ENCODE measurements around the gene WDR4. TPM values are rescaled to one million over a fixed set of nuclear protein-coding genes. Genes with fewer than 3 reads are reported as not detected.

Gene WDR4
- total RNA-seq, 1 donor from 2014 or later = 22.5 TPM

GRCh38 chr21:42859891-42860230 is 19.5 kb downstream of the WDR4 start:
- Mint-ChIP-seq H3K9me3 (ENCODE audit: low read depth) (no peaks in the 10 kb centered on the region), H3K27me3 (no peaks in the 10 kb centered on the region), H3K4me3 (ENCODE audit: low read depth) (no peak overlapping the region), H3K4me1 (ENCODE audit: low read depth) (no peaks in the 10 kb centered on the region), H3K27ac (no peak overlapping the region), H3K36me3 (ENCODE audit: insufficient read depth) (peaks cover 18% of the 10 kb centered on the region)
- no peak for DNase-seq (ENCODE audit: low spot score, unreplicated experiment)
- TF ChIP-seq CTCF (IDR thresholded peaks at IDR 0.05; ENCODE audit: unreplicated experiment) = no peak

- no peaks in the 10 kb centered on the region for H3K27me3 Mint-ChIP-seq
- no peak for DNase-seq (ENCODE audit: low spot score, unreplicated experiment)
- H3K4me1 Mint-ChIP-seq (ENCODE audit: low read depth) = no peaks in the 10 kb centered on the region
- TF ChIP-seq CTCF (IDR thresholded peaks at IDR 0.05; ENCODE audit: unreplicated experiment) = no peak
- no peak overlapping the region for H3K27ac Mint-ChIP-seq
- no peaks in the 10 kb centered on the region for H3K9me3 Mint-ChIP-seq (ENCODE audit: low read depth)
- H3K4me3 Mint-ChIP-seq (ENCODE audit: low read depth) = no peak overlapping the region
- peaks cover 20% of the 10 kb centered on the region for H3K36me3 Mint-ChIP-seq (ENCODE audit: insufficient read depth)
Observed at GRCh38 chr21:42858957-42859890, 20.1 kb downstream of the WDR4 start.

GRCh38 chr21:42858185-42858847 is 21.0 kb downstream of the WDR4 start:
- TF ChIP-seq CTCF (IDR thresholded peaks at IDR 0.05; ENCODE audit: unreplicated experiment) = no peak
- no peak for DNase-seq (ENCODE audit: low spot score, unreplicated experiment)
- Mint-ChIP-seq H3K27me3 (no peaks in the 10 kb centered on the region), H3K36me3 (ENCODE audit: insufficient read depth) (peaks cover 20% of the 10 kb centered on the region), H3K4me3 (ENCODE audit: low read depth) (no peak overlapping the region), H3K27ac (no peak overlapping the region), H3K9me3 (ENCODE audit: low read depth) (no peaks in the 10 kb centered on the region), H3K4me1 (ENCODE audit: low read depth) (no peaks in the 10 kb centered on the region)

- Mint-ChIP-seq H3K4me1 (ENCODE audit: low read depth) (no peaks in the 10 kb centered on the region), H3K36me3 (ENCODE audit: insufficient read depth) (peaks cover 15% of the 10 kb centered on the region), H3K4me3 (ENCODE audit: low read depth) (no peak overlapping the region), H3K27me3 (no peaks in the 10 kb centered on the region), H3K9me3 (ENCODE audit: low read depth) (no peaks in the 10 kb centered on the region), H3K27ac (no peak overlapping the region)
- no peak for TF ChIP-seq CTCF (IDR thresholded peaks at IDR 0.05; ENCODE audit: unreplicated experiment)
- no peak for DNase-seq (ENCODE audit: low spot score, unreplicated experiment)
Observed at GRCh38 chr21:42857216-42857615, 22.1 kb downstream of the WDR4 start.

GRCh38 chr21:42855937-42856335 is 23.4 kb downstream of the WDR4 start:
- H3K27me3 Mint-ChIP-seq = no peaks in the 10 kb centered on the region
- H3K27ac Mint-ChIP-seq = no peak overlapping the region
- peaks cover 19% of the 10 kb centered on the region for H3K36me3 Mint-ChIP-seq (ENCODE audit: insufficient read depth)
- DNase-seq (ENCODE audit: low spot score, unreplicated experiment) = no peak
- no peak overlapping the region for H3K4me3 Mint-ChIP-seq (ENCODE audit: low read depth)
- H3K4me1 Mint-ChIP-seq (ENCODE audit: low read depth) = no peaks in the 10 kb centered on the region
- TF ChIP-seq CTCF (IDR thresholded peaks at IDR 0.05; ENCODE audit: unreplicated experiment) = no peak
- no peaks in the 10 kb centered on the region for H3K9me3 Mint-ChIP-seq (ENCODE audit: low read depth)

Measured in progenitor cell of endocrine pancreas (in vitro differentiated cells).